ENCODE data around the gene FAM171A1.

- no peak for TF ChIP-seq CTCF (conservative IDR thresholded peaks at IDR 0.05)
- no peak for TF ChIP-seq ZFX (IDR thresholded peaks at IDR 0.05)
Observed at GRCh38 chr10:15334650-15335323, 36.3 kb downstream of the FAM171A1 start.

Measured in C4-2B (cell line).